AG04449 (cell line): Measurements from ENCODE around the gene NISCH.

Experiments used
- CTCF ChIA-PET: fragments of 350-600 bp; formaldehyde crosslinking; extraction: SDS; loops from one replicate; lab custom pipeline; 2021; ENCODE audit warnings: antibody characterized with exemption; lab: Yijun Ruan, JAX
- POLR2A ChIA-PET: fragments of 400-600, 350-600 bp; formaldehyde crosslinking; extraction: SDS; loops from one replicate; lab custom pipeline; 2020; ENCODE audit warnings: antibody characterized with exemption, inconsistent platforms; lab: Yijun Ruan, JAX
- DNase-seq: peaks from one replicate; pipeline ENCODE4 v3.0.0-alpha.2; 2010; ENCODE audit warnings: low read depth, low spot score
- H3K4me3 ChIP-seq: 2 replicates; pipeline ENCODE4 v1.5.1; 2011; ENCODE audit warnings: low read depth, mild to moderate bottlenecking, control low read depth, low read length
- CTCF ChIP-seq: IDR thresholded peaks from one replicate; pipeline ENCODE4 v1.5.1; 2011; ENCODE audit warnings: mild to moderate bottlenecking, moderate library complexity, low read length, control low read depth, inconsistent platforms; ENCODE audit not compliant: insufficient read depth; ENCODE audit errors: missing control alignments

Gene NISCH

GRCh38 chr3:52511509-52511908, 56.1 kb downstream of the NISCH start:
- H3K4me3 ChIP-seq, result no peak overlapping the region
- no peak for TF ChIP-seq CTCF
- POLR2A ChIA-PET, result no interaction called here
- CTCF ChIA-PET, result interaction anchor here (1.2 kb wide), 1 partner anchor 40 kb away, joined by 3 read pairs; no protein-coding TSS in a partner anchor
- no peak for DNase-seq

DNA sequence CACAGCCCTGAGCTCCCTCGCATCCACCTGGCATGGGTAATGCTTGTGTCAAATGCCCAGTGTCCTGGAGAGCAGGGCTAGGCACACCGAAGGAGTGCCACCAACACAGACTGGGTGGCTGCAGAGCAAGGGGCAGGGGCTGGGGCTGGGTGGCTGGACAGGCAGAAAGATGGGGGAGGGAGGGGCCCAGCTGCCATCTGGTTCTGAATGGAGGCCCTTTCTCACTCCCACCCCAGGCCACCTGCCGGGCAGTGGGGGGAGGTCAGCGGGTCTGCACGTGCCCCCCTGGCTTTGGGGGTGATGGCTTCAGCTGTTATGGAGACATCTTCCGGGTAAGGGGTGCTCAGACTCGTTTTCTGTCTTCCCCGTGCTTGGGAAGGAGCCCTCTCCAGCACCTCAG, 56.7 kb downstream of the NISCH start:
- ChIA-PET POLR2A (no interaction called here), CTCF (interaction anchor here (1.2 kb wide), 1 partner anchor 40 kb away, joined by 3 read pairs; no protein-coding TSS in a partner anchor)
- no peak overlapping the region for H3K4me3 ChIP-seq
- no peak for DNase-seq
- TF ChIP-seq CTCF, result no peak

DNA sequence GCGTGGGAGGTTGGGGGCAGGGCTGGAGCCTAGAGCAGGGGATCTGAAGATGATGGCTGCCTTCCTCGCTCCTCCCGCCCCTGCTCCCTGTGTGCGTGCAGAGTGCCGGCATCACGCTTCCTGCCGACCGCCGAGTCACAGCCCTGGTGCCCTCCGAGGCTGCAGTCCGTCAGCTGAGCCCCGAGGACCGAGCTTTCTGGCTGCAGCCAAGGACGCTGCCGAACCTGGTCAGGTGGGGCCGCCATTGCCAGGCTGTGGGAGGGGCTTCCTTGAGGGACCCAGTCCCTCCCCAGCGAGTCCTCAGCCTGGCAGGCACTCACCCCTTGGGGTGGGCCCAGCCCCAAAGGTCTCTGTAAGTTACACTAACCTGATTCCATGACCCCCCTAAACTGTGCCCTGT, 57.3 kb downstream of the NISCH start:
- no peak for DNase-seq
- TF ChIP-seq CTCF, result no peak
- ChIA-PET CTCF (no interaction called here), POLR2A (no interaction called here)
- H3K4me3 ChIP-seq, result no peak overlapping the region

- ChIA-PET POLR2A (no interaction called here), CTCF (no interaction called here)
- DNase-seq, result no peak
- no peak for TF ChIP-seq CTCF
- no peak overlapping the region for H3K4me3 ChIP-seq
These were observed 57.9 kb downstream of the NISCH start for GRCh38 chr3:52513281-52513680.

DNA sequence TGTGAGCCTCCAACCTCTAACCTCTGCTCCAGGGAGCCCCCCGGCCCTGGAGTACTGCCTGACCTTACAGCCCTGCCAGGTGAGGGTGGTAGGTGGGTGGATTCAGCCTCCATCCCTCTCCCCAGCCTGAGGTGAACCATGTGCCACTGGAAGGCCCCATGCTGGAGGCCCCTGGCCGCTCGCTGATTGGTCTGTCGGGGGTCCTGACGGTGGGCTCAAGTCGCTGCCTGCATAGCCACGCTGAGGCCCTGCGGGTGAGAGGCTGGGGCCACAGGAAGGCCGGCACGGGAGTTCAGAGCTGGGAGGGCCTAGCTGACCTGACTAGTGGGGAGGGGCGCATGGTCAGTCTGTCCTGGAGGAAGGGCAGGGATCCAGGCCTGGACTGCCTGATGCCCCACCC, 59.2 kb downstream of the NISCH start:
- no peak overlapping the region for H3K4me3 ChIP-seq
- no peak for DNase-seq
- ChIA-PET CTCF (no interaction called here), POLR2A (no interaction called here)
- no peak for TF ChIP-seq CTCF

- no peak overlapping the region for H3K4me3 ChIP-seq
- CTCF ChIA-PET, result no interaction called here
- DNase-seq, result no peak
- POLR2A ChIA-PET, result no interaction called here
- no peak for TF ChIP-seq CTCF
These were observed 59.8 kb downstream of the NISCH start for GRCh38 chr3:52515192-52515591.
